HG02870 (cell line): Measurements from ENCODE around the gene OR6S1.
"Not testable (repeated sequence)": the region's sequence is repeated elsewhere in the genome, so short reads cannot be mapped to it uniquely, and the experiment has no call there.

Experiments
- ATAC-seq: cut with Tn5 transposase; IDR thresholded peaks from one replicate; pipeline ENCODE4 v1.9.1; 2021; ENCODE audit warnings: mild to moderate bottlenecking, moderate library complexity; ENCODE audit not compliant: unreplicated experiment

The OR6S1 gene

DNA sequence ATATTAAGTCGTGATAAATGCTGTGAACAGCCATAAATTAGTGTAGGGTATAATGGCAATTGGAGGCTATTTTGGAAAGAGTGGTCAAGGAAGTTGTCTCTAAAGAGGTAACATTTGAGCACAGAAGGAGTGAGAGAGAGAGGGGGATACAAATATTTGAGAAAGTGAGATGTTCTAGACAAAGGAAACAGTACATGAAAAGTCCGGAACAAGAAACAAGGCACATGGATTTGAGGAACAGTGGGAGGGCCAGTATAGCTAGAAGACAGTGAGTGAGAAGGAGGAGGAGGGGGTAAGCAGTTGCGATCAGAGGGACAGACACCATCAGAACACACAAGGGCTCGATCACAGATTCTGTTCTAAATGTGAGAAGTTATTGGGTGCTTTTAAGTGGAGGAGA lies 30.2 kb downstream of the OR6S1 start:
- ATAC-seq: no peak

DNA sequence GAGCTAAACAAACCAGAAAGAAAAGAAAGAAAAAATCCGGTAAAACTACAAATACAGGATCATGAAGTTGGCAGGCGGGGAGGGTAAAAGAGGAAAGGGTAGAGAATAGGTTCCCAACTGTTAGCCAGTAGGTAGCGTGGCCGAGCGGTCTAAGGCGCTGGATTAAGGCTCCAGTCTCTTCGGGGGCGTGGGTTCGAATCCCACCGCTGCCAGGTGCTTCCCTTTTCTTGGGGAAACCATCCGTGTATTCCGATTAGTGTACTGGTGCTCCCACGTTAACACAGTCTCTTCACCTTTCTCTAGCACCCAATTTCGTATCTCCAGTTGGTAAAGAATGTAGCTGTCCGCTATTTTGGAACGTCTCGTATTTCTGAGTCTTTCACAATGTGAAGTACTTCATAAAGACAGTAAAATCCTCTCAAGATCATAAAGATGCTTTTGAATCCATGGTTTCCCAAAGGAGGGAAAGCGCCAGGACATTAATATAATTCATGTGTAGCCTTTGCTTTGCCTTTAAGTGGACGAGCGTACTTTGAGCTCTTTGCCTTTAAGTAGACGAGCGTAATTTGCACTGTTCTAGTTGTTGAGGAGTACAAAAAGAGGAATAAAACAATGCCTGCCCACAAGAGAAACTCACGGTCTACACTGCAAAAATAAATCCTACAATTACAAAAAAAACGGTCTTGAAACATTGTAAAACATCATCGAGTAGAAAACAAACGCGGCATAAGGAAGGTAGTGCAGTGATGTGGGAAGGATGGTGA lies 31.3 kb downstream of the OR6S1 start:
- ATAC-seq: no peak

DNA sequence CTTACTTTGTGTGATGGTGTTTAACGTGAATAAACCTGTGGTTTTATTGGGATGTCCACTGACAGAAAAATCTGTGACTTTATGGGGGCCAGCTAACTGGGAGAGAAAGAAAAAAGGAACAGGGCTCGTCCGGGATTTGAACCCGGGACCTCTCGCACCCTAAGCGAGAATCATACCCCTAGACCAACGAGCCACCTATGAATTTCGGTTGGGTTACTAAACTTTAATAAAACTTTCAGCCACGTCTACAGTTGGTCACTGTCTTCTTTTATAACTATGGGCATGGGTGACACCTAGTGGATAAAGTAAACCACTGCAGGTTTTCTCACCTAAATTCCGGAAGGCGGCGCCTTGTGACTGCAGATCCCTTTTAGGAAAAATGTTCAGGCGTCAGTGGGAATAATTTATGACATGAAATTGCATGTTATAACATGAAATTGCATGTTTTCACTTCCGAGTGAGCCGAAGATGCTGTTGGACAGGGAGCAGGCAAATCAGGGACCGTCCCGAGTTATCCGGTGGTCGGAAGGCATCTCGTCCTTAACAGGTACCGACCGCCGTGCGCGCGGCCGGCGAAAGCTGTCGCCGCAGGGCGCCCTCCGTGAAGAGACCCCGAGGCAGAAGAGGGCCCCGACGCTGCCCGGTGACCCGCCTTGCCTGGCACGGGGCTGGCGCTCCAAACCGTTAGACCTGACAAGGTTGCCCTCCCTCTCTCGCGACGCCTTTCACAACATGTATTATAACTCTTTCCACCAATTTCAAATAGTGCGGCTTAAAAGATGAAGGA lies 32.1 kb downstream of the OR6S1 start:
- ATAC-seq: peak; percentile 13

- no peak for ATAC-seq
These were observed 32.9 kb downstream of the OR6S1 start for GRCh38 chr14:20608383-20609110.

DNA sequence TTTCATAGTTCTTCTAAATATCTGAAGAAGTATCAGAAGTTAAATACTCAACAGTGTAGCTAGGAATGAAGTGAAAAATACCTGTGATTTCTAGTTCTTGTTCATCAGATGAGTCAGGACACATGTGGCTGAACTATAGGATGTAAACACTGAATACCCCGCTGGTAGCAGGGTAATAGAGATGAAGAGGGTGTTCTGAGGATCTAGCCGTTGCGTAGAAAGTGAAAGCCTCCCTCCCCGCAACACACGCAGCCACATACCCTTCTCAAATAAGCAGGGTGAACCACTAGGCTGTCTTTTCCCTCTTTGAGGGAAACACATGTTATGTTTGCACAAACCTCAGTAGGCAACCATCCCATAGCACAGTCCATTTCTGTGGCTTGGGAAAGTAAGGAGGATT lies 33.9 kb downstream of the OR6S1 start:
- ATAC-seq: no peak

DNA sequence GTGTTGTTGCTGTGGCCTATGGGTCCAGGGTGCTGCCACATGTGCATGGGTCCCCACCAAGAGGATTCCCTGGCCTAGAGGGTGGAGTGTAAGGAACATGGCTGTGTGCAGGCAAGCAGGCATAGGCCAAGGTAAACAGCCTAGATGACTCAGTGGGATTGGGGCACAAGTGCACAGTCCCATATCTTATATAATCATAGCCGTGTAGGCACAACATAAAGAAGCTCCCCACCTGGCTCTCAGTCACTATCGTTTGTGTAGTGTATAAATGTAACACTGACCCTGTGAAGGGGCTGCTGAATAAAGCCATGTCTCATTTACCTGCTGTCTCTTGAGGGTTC lies 34.6 kb downstream of the OR6S1 start:
- ATAC-seq: no peak

DNA sequence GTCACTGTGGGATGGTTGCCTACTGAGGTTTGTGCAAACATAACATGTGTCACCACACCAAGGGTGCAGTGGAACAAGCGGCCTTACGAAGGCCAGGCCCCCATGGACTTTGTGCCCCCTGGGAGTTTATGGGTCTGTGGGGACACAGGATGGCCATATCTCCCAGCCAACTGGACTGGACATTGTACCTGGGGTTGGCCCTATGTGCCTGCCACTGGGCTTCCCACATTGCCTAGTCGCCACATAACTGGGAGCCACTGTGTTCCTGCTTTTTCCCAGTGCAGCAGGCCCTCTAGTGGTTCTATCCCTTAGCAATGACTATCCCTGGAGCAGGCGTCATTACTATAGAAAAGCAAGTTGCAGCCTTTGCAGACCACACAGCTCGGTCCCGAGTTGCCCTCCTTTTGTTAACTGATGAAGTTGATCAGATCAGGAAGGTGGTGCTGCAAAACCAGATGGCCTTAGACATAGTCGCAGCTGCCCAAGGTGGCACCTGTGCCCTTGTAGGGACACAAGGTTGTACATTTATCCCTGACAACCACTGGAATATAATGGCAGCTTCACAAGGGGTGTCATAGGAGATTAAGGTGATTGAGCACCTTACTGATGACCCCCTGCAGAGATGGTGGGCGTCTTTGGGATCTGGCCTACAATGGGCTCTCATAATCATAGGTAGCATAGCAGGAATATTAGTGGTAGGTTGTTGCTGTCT lies 35.1 kb downstream of the OR6S1 start:
- ATAC-seq: no peak

GRCh38 chr14:20603813-20604690 lies 37.4 kb downstream of the OR6S1 start:
- no peak for ATAC-seq

DNA sequence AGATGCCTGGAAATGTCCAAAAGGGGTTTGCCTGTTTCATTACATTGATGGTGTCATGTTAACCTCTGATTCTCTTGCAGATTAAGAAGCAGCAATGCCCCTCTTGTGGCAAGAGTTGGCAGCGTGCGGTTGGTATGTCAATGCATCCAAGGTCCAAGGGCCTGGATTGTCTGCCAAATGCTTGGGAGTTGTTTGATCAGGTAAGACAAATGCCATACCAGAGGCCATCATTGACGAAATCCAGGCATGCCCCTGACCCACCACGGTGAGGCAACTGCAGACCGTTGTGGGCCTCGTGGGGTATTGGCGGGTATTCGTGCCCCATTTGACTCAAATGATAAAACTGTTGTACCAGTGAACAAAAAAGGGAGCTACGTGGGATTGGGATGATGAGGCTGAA lies 38.9 kb downstream of the OR6S1 start:
- no peak for ATAC-seq

GRCh38 chr14:20601522-20601921 lies 40.0 kb downstream of the OR6S1 start:
- ATAC-seq: no peak

DNA sequence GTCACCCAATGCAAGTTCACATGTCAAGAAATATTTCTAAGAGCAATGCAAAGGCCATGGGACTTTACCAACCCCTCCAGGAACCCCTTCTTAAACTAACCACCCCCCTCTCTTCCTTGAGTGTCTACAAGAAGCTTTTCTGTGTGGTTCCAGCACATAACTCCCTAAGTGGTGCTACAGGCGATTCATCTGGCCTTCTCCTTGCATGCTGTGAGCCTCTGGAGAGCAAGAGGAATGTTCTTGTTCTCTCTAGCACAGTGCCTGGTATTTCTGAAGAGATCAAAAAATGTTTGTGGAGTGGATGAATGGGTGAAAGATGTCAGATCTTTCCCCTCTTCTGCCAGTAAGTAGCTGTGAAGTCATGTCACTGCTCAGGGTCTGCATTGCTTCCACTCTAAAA lies 44.4 kb downstream of the OR6S1 start:
- no peak for ATAC-seq

- ATAC-seq: not testable (repeated sequence)
These were observed 45.8 kb downstream of the OR6S1 start for GRCh38 chr14:20595726-20596125.

DNA sequence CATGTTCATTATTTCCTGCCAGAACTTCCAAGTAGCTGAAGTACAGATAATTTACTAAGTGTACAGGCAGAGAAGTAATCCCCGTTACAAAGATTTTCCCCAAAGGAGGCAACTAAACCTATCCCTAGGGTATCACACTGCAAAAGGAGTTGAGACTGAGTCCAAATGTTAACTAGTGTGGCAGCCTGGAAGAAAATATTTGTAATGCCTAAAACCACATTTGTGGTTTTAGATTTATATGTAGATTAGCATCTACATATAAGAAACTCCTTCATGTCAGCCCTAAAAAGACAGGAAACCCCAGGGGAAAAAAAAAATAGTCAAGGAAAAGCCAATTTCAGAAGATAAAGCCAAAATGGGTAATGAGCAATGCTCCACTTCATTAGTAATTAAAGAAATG lies 48.9 kb downstream of the OR6S1 start:
- ATAC-seq: no peak

DNA sequence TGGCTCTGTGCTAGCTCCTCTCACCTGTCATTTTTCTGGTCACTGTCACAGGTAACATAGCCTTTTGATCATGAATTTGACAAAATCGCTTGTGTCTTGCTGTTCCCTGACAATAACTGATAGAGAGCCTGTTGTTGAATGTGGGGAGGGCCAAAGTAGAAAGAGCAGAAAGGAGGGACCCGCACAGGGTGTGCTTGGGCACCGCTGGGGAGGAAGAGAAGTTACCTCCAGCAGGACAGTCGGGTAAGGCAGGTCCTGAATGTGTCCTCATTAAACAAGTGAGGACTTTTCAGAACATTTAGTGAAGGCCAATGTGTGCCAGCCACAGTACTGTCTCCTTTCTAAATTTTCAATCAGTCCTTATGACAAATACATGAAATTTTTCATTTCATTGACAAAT lies 50.3 kb downstream of the OR6S1 start, which contains the start of gene RNASE12:
Gene RNASE12 (minus strand): TSS at position 142 of the 400 bp plus-strand sequence. CDS start 653 bp downstream, outside the sequence.
- no peak for ATAC-seq
